Measurements from ENCODE around the gene AP2M1. TPM values are rescaled to one million over a fixed set of nuclear protein-coding genes. Genes with fewer than 3 reads are reported as not detected.

Gene AP2M1
- total and polyA plus RNA-seq, 2 of the 13 experiments (the other 11 are each of a cell fraction or from before 2014, with no cell fraction given), result 126 to 146 TPM

DNA sequence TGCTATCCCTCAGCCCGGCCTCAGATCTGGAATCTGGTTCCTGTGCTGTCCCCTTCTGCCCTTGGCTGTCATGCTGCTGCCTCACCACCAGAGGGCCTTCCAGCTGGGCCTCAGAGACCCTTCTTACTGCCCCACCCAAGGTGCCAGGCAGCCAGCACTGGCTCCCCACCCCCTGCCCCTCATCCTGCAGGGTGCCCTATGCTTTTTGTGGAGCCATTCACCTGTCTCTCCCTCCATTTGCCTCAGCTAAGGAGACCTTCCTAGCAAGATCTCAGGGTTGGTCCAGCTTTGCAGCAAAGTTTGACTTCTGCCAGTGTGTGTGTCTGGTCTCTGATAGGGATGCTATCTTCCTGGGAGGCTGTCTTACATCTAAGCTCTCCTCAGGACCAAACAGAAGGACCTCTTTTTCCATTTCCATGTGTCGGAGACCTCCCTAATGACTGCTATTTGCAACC lies 52.9 kb downstream of the AP2M1 start (continued):
- TF ChIP-seq, protein P1, sequence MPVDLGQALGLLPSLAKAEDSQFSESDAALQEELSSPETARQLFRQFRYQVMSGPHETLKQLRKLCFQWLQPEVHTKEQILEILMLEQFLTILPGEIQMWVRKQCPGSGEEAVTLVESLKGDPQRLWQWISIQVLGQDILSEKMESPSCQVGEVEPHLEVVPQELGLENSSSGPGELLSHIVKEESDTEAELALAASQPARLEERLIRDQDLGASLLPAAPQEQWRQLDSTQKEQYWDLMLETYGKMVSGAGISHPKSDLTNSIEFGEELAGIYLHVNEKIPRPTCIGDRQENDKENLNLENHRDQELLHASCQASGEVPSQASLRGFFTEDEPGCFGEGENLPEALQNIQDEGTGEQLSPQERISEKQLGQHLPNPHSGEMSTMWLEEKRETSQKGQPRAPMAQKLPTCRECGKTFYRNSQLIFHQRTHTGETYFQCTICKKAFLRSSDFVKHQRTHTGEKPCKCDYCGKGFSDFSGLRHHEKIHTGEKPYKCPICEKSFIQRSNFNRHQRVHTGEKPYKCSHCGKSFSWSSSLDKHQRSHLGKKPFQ (CRISPR knock-in tag; IDR thresholded peaks at IDR 0.05; ENCODE audit: insufficient replicate concordance), result no peak
- TF ChIP-seq, protein P2, sequence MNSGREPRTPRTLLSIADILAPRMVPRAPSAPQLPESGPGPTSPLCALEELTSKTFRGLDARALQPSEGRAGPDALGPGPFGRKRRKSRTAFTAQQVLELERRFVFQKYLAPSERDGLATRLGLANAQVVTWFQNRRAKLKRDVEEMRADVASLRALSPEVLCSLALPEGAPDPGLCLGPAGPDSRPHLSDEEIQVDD (CRISPR knock-in tag; IDR thresholded peaks at IDR 0.05; ENCODE audit: borderline replicate concordance), result no peak
- no peak for TF ChIP-seq ZNF75D (CRISPR knock-in tag; IDR thresholded peaks at IDR 0.05; ENCODE audit: borderline replicate concordance)
- TF ChIP-seq HOXA9 (CRISPR knock-in tag; IDR thresholded peaks at IDR 0.05; ENCODE audit: borderline replicate concordance), result no peak
- TF ChIP-seq, protein P3, sequence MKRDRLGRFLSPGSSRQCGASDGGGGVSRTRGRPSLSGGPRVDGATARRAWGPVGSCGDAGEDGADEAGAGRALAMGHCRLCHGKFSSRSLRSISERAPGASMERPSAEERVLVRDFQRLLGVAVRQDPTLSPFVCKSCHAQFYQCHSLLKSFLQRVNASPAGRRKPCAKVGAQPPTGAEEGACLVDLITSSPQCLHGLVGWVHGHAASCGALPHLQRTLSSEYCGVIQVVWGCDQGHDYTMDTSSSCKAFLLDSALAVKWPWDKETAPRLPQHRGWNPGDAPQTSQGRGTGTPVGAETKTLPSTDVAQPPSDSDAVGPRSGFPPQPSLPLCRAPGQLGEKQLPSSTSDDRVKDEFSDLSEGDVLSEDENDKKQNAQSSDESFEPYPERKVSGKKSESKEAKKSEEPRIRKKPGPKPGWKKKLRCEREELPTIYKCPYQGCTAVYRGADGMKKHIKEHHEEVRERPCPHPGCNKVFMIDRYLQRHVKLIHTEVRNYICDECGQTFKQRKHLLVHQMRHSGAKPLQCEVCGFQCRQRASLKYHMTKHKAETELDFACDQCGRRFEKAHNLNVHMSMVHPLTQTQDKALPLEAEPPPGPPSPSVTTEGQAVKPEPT (CRISPR knock-in tag; IDR thresholded peaks at IDR 0.05; ENCODE audit: low read depth), result no peak
- no peak for TF ChIP-seq CC2D1A (CRISPR knock-in tag; IDR thresholded peaks at IDR 0.05)
- TF ChIP-seq, protein P4, sequence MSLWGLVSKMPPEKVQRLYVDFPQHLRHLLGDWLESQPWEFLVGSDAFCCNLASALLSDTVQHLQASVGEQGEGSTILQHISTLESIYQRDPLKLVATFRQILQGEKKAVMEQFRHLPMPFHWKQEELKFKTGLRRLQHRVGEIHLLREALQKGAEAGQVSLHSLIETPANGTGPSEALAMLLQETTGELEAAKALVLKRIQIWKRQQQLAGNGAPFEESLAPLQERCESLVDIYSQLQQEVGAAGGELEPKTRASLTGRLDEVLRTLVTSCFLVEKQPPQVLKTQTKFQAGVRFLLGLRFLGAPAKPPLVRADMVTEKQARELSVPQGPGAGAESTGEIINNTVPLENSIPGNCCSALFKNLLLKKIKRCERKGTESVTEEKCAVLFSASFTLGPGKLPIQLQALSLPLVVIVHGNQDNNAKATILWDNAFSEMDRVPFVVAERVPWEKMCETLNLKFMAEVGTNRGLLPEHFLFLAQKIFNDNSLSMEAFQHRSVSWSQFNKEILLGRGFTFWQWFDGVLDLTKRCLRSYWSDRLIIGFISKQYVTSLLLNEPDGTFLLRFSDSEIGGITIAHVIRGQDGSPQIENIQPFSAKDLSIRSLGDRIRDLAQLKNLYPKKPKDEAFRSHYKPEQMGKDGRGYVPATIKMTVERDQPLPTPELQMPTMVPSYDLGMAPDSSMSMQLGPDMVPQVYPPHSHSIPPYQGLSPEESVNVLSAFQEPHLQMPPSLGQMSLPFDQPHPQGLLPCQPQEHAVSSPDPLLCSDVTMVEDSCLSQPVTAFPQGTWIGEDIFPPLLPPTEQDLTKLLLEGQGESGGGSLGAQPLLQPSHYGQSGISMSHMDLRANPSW (CRISPR knock-in tag; IDR thresholded peaks at IDR 0.05; ENCODE audit: borderline replicate concordance), result no peak
- peak; percentile 13; the same call in 1 of the 2 replicates for TF ChIP-seq SALL1 (CRISPR knock-in tag; IDR thresholded peaks at IDR 0.05)
- TF ChIP-seq, protein P5, sequence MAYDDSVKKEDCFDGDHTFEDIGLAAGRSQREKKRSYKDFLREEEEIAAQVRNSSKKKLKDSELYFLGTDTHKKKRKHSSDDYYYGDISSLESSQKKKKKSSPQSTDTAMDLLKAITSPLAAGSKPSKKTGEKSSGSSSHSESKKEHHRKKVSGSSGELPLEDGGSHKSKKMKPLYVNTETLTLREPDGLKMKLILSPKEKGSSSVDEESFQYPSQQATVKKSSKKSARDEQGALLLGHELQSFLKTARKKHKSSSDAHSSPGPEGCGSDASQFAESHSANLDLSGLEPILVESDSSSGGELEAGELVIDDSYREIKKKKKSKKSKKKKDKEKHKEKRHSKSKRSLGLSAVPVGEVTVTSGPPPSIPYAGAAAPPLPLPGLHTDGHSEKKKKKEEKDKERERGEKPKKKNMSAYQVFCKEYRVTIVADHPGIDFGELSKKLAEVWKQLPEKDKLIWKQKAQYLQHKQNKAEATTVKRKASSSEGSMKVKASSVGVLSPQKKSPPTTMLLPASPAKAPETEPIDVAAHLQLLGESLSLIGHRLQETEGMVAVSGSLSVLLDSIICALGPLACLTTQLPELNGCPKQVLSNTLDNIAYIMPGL (CRISPR knock-in tag; IDR thresholded peaks at IDR 0.05; ENCODE audit: borderline replicate concordance in 1 of 2, low read depth in 1 of 2), result peak; percentile 31; a peak in 1 of 4 replicates
- TF ChIP-seq NR0B2 (CRISPR knock-in tag; IDR thresholded peaks at IDR 0.05), result no peak
- peak; percentile 53 for TF ChIP-seq STAG1 (CRISPR knock-in tag; IDR thresholded peaks at IDR 0.05)
